CD8-positive, alpha-beta memory T cell (primary cell): ENCODE results near the gene PMEL. TPM values are rescaled to one million over a fixed set of nuclear protein-coding genes. Genes with fewer than 3 reads are reported as not detected.
"Not testable (repeated sequence)": the region's sequence is repeated elsewhere in the genome, so short reads cannot be mapped to it uniquely, and the experiment has no call there.

Experiments
- CTCF ChIA-PET: fragments of 350-600 bp; sonication (Branson Sonifier 250); formaldehyde crosslinking; loops from one replicate; lab custom pipeline; 2021; ENCODE audit warnings: antibody characterized with exemption; lab: Charles Lee
- POLR2A ChIA-PET: fragments of 350-600 bp; sonication (Branson Sonifier 250); formaldehyde crosslinking; loops from one replicate; lab custom pipeline; 2021; ENCODE audit warnings: antibody characterized with exemption; lab: Charles Lee
- DNase-seq, 5 donors: peaks; one replicate each; pipeline versions ENCODE4 v3.0.0 to v3.0.0-alpha.2; 2020 to 2022; ENCODE audit warnings: mixed read lengths in 1 of 5
- H3K27ac ChIP-seq: one replicate; pipeline ENCODE4 v1.7.0; 2013; ENCODE audit warnings: low read depth, mild to moderate bottlenecking, low read length, moderate library complexity
- H3K27me3 ChIP-seq: 2 replicates; pipeline ENCODE4 v1.7.0; 2013; ENCODE audit warnings: low read length, mild to moderate bottlenecking; ENCODE audit not compliant: insufficient read depth, poor library complexity, severe bottlenecking
- H3K36me3 ChIP-seq: 2 replicates; pipeline ENCODE4 v1.7.0; 2013; ENCODE audit warnings: mild to moderate bottlenecking, low read length, moderate library complexity; ENCODE audit not compliant: insufficient read depth
- H3K4me1 ChIP-seq: 2 replicates; pipeline ENCODE4 v1.7.0; 2013; ENCODE audit warnings: mild to moderate bottlenecking, low read length, moderate library complexity; ENCODE audit not compliant: insufficient read depth
- H3K4me3 ChIP-seq: 2 replicates; pipeline ENCODE4 v1.7.0; 2013; ENCODE audit warnings: mild to moderate bottlenecking, low read length
- H3K9me3 ChIP-seq: 2 replicates; pipeline ENCODE4 v1.7.0; 2013; ENCODE audit warnings: mild to moderate bottlenecking, low read length
- H3K27ac Mint-ChIP-seq, 8 donors: one replicate each; pipeline ENCODE4 v1.8.0; 2020 to 2021; ENCODE audit warnings: mixed read lengths in 8 of 8, mild to moderate bottlenecking in 6 of 8, inconsistent platforms in 3 of 8, moderate library complexity in 3 of 8
- H3K27me3 Mint-ChIP-seq, 2 donors: one replicate each; pipeline ENCODE4 v1.8.0; 2020 to 2021; ENCODE audit warnings: mixed read lengths in 2 of 2, mild to moderate bottlenecking in 1 of 2, moderate library complexity in 1 of 2
- H3K36me3 Mint-ChIP-seq, 3 donors: one replicate each; pipeline ENCODE4 v1.8.0; 2020 to 2021; ENCODE audit warnings: mixed read lengths in 3 of 3, inconsistent platforms in 1 of 3, mild to moderate bottlenecking in 1 of 3
- H3K4me1 Mint-ChIP-seq, 3 donors: one replicate each; pipeline ENCODE4 v1.8.0; 2020 to 2021; ENCODE audit warnings: mixed read lengths in 3 of 3, inconsistent platforms in 1 of 3, mild to moderate bottlenecking in 1 of 3
- H3K4me3 Mint-ChIP-seq, 7 donors: one replicate each; pipeline ENCODE4 v1.8.0; 2020 to 2021; ENCODE audit warnings: mixed read lengths in 7 of 7, mild to moderate bottlenecking in 6 of 7, moderate library complexity in 4 of 7, inconsistent platforms in 2 of 7
- H3K9me3 Mint-ChIP-seq, 5 donors: one replicate each; pipeline ENCODE4 v1.8.0; 2020 to 2022; ENCODE audit warnings: mixed read lengths in 5 of 5, mild to moderate bottlenecking in 3 of 5, moderate library complexity in 2 of 5, inconsistent platforms in 1 of 5
- polyA plus RNA-seq: library from polyadenylated mRNA; unstranded; fragments of 300-500 nt; fragmentation: Illumina TruSeq; gene quantifications from one replicate; pipeline ENCODE4 v1.2.3, GENCODE V29; 2021
- total RNA-seq, 2 experiments: library from RNA; stranded (reverse); gene quantifications; one replicate each; pipeline ENCODE4 v1.2.3, GENCODE V29; 2021

PMEL gene
- total and polyA plus RNA-seq, 3 experiments from 2014 or later = 0.28 to 0.33 TPM; not detected in 1

GRCh38 chr12:56003376-56003775, 37.5 kb upstream of the PMEL start:
- CTCF ChIA-PET = interaction anchor here (1.2 kb wide), 1 partner anchor 26 kb away, joined by 3 read pairs; no protein-coding TSS in a partner anchor
- not testable (repeated sequence) for H3K4me3 ChIP-seq, H3K27me3 Mint-ChIP-seq, H3K36me3 Mint-ChIP-seq, DNase-seq, H3K36me3 ChIP-seq, H3K9me3 ChIP-seq, H3K27ac ChIP-seq, H3K27me3 ChIP-seq, H3K9me3 Mint-ChIP-seq
- H3K4me3 Mint-ChIP-seq = peak overlapping the region in 1 of 7 donors; percentile 10
- peak overlapping the region in 1 of 8 donors; percentile 38 for H3K27ac Mint-ChIP-seq
- peaks cover 11% of the 10 kb centered on the region for H3K4me1 ChIP-seq
- POLR2A ChIA-PET = interaction anchor here (0.7 kb wide), 1 partner anchor 359 kb away, joined by 6 read pairs; no protein-coding TSS in a partner anchor
- peaks cover 16 to 26% (median 17%) of the 10 kb centered on the region in 3 donors for H3K4me1 Mint-ChIP-seq

GRCh38 chr12:56001487-56002100, 35.8 kb upstream of the PMEL start:
- H3K4me3 Mint-ChIP-seq = no peak overlapping the region
- Histone ChIP-seq H3K27ac (no peak overlapping the region), H3K4me1 (peaks cover 5% of the 10 kb centered on the region), H3K36me3 (no peaks in the 10 kb centered on the region), H3K27me3 (no peaks in the 10 kb centered on the region), H3K9me3 (no peaks in the 10 kb centered on the region), H3K4me3 (no peak overlapping the region)
- no peaks in the 10 kb centered on the region for H3K36me3 Mint-ChIP-seq
- ChIA-PET CTCF (no interaction called here), POLR2A (no interaction called here)
- H3K4me1 Mint-ChIP-seq = peaks cover 8 to 16% (median 10%) of the 10 kb centered on the region in 3 donors
- no peak overlapping the region for H3K27ac Mint-ChIP-seq
- H3K9me3 Mint-ChIP-seq = no peaks in the 10 kb centered on the region
- DNase-seq = no peak
- peaks cover 0 to 5% of the 10 kb centered on the region in 2 donors for H3K27me3 Mint-ChIP-seq

GRCh38 chr12:55999999-56000540, 34.2 kb upstream of the PMEL start:
- CTCF ChIA-PET = interaction anchor here (0.7 to 4.7 kb wide), 3 partner anchors 22 to 28 kb away, joined by 3 to 21 read pairs (median 4); partner anchors contain the start of gene RAB5B
- H3K9me3 ChIP-seq, POLR2A ChIA-PET, H3K36me3 Mint-ChIP-seq, H3K4me3 Mint-ChIP-seq, H3K27me3 ChIP-seq, H3K36me3 ChIP-seq, H3K27ac Mint-ChIP-seq, DNase-seq, H3K4me1 ChIP-seq, H3K4me3 ChIP-seq, H3K27ac ChIP-seq, H3K27me3 Mint-ChIP-seq, H3K9me3 Mint-ChIP-seq: not testable (repeated sequence)
- H3K4me1 Mint-ChIP-seq = peaks cover 11 to 15% (median 14%) of the 10 kb centered on the region in 3 donors

DNA sequence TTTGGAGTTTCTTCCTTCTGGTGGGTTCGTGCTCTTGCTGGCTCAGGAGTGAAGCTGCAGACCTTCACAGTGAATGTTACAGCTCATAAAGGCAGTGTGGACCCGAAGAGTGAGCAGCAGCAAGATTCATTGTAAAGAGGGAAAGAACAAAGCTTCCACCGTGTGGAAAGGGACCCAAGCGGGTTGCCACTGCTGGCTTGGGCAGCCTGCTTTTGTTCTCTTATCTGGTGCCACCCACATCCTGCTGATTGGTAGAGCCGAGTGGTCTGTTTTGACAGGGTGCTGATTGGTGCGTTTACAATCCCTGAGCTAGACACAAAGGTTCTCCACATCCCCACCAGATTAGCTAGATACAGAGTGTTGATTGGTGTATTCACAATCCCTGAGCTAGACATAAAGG, 33.7 kb upstream of the PMEL start:
- H3K27me3 ChIP-seq, H3K27ac Mint-ChIP-seq, H3K4me1 ChIP-seq, H3K27me3 Mint-ChIP-seq, H3K4me3 Mint-ChIP-seq, H3K36me3 Mint-ChIP-seq, H3K4me3 ChIP-seq, POLR2A ChIA-PET, DNase-seq, H3K9me3 ChIP-seq, H3K9me3 Mint-ChIP-seq, H3K27ac ChIP-seq, H3K36me3 ChIP-seq: not testable (repeated sequence)
- peaks cover 11 to 14% (median 13%) of the 10 kb centered on the region in 3 donors for H3K4me1 Mint-ChIP-seq
- CTCF ChIA-PET = interaction anchor here (0.7 to 4.7 kb wide), 2 partner anchors 23 to 25 kb away, joined by 4 to 21 read pairs; partner anchors contain the start of gene RAB5B

- peak overlapping the region in 3 of 7 donors; percentile 31 to 69 (median 44) for H3K4me3 Mint-ChIP-seq
- peaks cover 0 to 22% (median 7%) of the 10 kb centered on the region in 3 donors for H3K36me3 Mint-ChIP-seq
- Histone ChIP-seq H3K4me1 (peaks cover 5% of the 10 kb centered on the region), H3K27me3 (no peaks in the 10 kb centered on the region), H3K9me3 (no peaks in the 10 kb centered on the region), H3K27ac (peak overlapping the region; percentile 68), H3K4me3 (no peak overlapping the region), H3K36me3 (peaks cover 17% of the 10 kb centered on the region)
- POLR2A ChIA-PET = interaction anchor here (0.7 to 0.9 kb wide), 2 partner anchors 44 to 115 kb away, joined by 3 read pairs; no protein-coding TSS in a partner anchor
- peaks cover 11 to 14% (median 13%) of the 10 kb centered on the region in 3 donors for H3K4me1 Mint-ChIP-seq
- CTCF ChIA-PET = interaction anchor here (1.1 to 4.7 kb wide), 4 partner anchors 8 to 31 kb away, joined by 4 to 22 read pairs (median 12); partner anchors contain the start of gene RAB5B
- DNase-seq = no peak
- H3K27me3 Mint-ChIP-seq = peaks cover 0 to 5% of the 10 kb centered on the region in 2 donors
- H3K9me3 Mint-ChIP-seq = no peaks in the 10 kb centered on the region
- peak overlapping the region in 1 of 8 donors; percentile 55 for H3K27ac Mint-ChIP-seq
Measured at GRCh38 chr12:55997535-55997859, 31.7 kb upstream of the PMEL start.

- DNase-seq = no peak
- H3K36me3 Mint-ChIP-seq = peaks cover 0 to 28% (median 11%) of the 10 kb centered on the region in 3 donors
- peak within 1 kb of the TSS in 5 of 8 donors; percentile 29 to 82 (median 58) for H3K27ac Mint-ChIP-seq
- H3K4me3 Mint-ChIP-seq = peak within 1 kb of the TSS in 3 of 7 donors; percentile 37 to 69 (median 44)
- H3K36me3 ChIP-seq = peaks cover 23% of the 10 kb centered on the region
- H3K27ac ChIP-seq = peak within 1 kb of the TSS; percentile 68
- peaks cover 5% of the 10 kb centered on the region for H3K4me1 ChIP-seq
- POLR2A ChIA-PET = interaction anchor here (0.7 to 0.9 kb wide), 2 partner anchors 44 to 114 kb away, joined by 3 read pairs; no protein-coding TSS in a partner anchor
- no peaks in the 10 kb centered on the region for H3K9me3 Mint-ChIP-seq
- H3K9me3 ChIP-seq = no peaks in the 10 kb centered on the region
- H3K4me3 ChIP-seq = peak within 1 kb of the TSS; percentile 17
- H3K27me3 Mint-ChIP-seq = peaks cover 0 to 5% of the 10 kb centered on the region in 2 donors
- no peaks in the 10 kb centered on the region for H3K27me3 ChIP-seq
- CTCF ChIA-PET = interaction anchor here (0.7 to 4.7 kb wide), 19 partner anchors 9 to 255 kb away, joined by 3 to 22 read pairs (median 4); partner anchors contain the start of genes RAB5B and RNF41
- H3K4me1 Mint-ChIP-seq = peaks cover 11 to 14% (median 13%) of the 10 kb centered on the region in 3 donors
Measured at GRCh38 chr12:55996715-55997534, 31.1 kb upstream of the PMEL start, which contains the start of gene SUOX. Gene SUOX (plus strand): TSS chr12:55997276. CDS start chr12:56002222, 4,946 bp downstream.

- Mint-ChIP-seq H3K27ac (peak overlapping the region in 5 of 8 donors; percentile 29 to 83 (median 78)), H3K9me3 (no peaks in the 10 kb centered on the region), H3K4me1 (peaks cover 11 to 14% (median 13%) of the 10 kb centered on the region in 3 donors), H3K27me3 (peaks cover 0 to 5% of the 10 kb centered on the region in 2 donors), H3K36me3 (peaks cover 0 to 35% (median 13%) of the 10 kb centered on the region in 3 donors), H3K4me3 (peak overlapping the region in 1 of 7 donors; percentile 37)
- H3K36me3 ChIP-seq = peaks cover 27% of the 10 kb centered on the region
- no peaks in the 10 kb centered on the region for H3K9me3 ChIP-seq
- DNase-seq = peak; percentile 43 to 74 (median 60)
- POLR2A ChIA-PET = interaction anchor here (0.8 kb wide), 1 partner anchor 10 kb away, joined by 3 read pairs; no protein-coding TSS in a partner anchor
- H3K27ac ChIP-seq = no peak overlapping the region
- H3K4me3 ChIP-seq = no peak overlapping the region
- CTCF ChIA-PET = interaction anchor here (0.6 to 4.7 kb wide), 30 partner anchors 11 to 257 kb away, joined by 3 to 22 read pairs (median 4); partner anchors contain the start of genes DNAJC14, PA2G4, RAB5B and RNF41
- peaks cover 5% of the 10 kb centered on the region for H3K4me1 ChIP-seq
- no peaks in the 10 kb centered on the region for H3K27me3 ChIP-seq
Measured at GRCh38 chr12:55996201-55996714, 30.4 kb upstream of the PMEL start.
